Endothelial cell of umbilical vein (primary cell): ENCODE data around the gene GAL3ST1. TPM values are rescaled to one million over a fixed set of nuclear protein-coding genes. Genes with fewer than 3 reads are reported as not detected.

Experiments
- BruUV-seq: library from RNA; stranded (reverse); fragments of 400-500 nt; replicated peaks from 2 replicates; lab custom pipeline; 2021; lab: Mats Ljungman, UMichigan
- CTCF ChIA-PET: fragments of 300-600, 350-600 bp; sonication (Branson Sonifier 250); formaldehyde crosslinking; loops from one replicate; lab custom pipeline; 2021; ENCODE audit warnings: antibody characterized with exemption, inconsistent platforms; lab: Charles Lee
- POLR2A ChIA-PET: fragments of 300-600, 350-600 bp; sonication (Branson Sonifier 250); formaldehyde crosslinking; loops from one replicate; lab custom pipeline; 2021; ENCODE audit warnings: antibody characterized with exemption, inconsistent platforms; lab: Charles Lee
- DNase-seq: peaks from one replicate; pipeline ENCODE4 v3.0.0-alpha.2; 2011; ENCODE audit warnings: low read depth, low spot score
- FAIRE-seq: peaks from 2 replicates; lab custom pipeline; 2011; peaks lifted over from hg19 to GRCh38; lab: Jason Lieb, UNC
- H2AFZ ChIP-seq: 2 replicates; pipeline ENCODE4 v1.6.0; 2012; ENCODE audit warnings: low read depth, low read length, control low read depth, inconsistent platforms
- H3K27ac ChIP-seq: 2 replicates; pipeline ENCODE4 v1.5.1; 2011; ENCODE audit warnings: low read depth, mild to moderate bottlenecking, control low read depth, low read length, moderate library complexity; ENCODE audit not compliant: insufficient read depth
- H3K27me3 ChIP-seq, 2 experiments: 2 replicates each; pipeline versions ENCODE4 v1.6.0 to v1.6.1; 2011; ENCODE audit warnings: low read length in 2 of 2, mixed read lengths in 1 of 2; ENCODE audit not compliant: control insufficient read depth in 2 of 2, insufficient read depth in 2 of 2
- H3K36me3 ChIP-seq, 2 experiments: 2 replicates in 1 of 2; 3 replicates in 1 of 2; pipeline ENCODE4 v1.5.1; 2011; ENCODE audit warnings: low read length in 2 of 2, mild to moderate bottlenecking in 1 of 2, moderate library complexity in 1 of 2; ENCODE audit not compliant: control insufficient read depth in 2 of 2, insufficient read depth in 2 of 2; ENCODE audit errors: extremely low read depth in 1 of 2
- H3K4me1 ChIP-seq: 3 replicates; pipeline ENCODE4 v1.5.1; 2011; ENCODE audit warnings: mild to moderate bottlenecking, low read length; ENCODE audit not compliant: control insufficient read depth, insufficient read depth; ENCODE audit errors: extremely low read depth
- H3K4me2 ChIP-seq: 2 replicates; pipeline ENCODE4 v1.6.1; 2011; ENCODE audit warnings: low read length, control low read depth, mixed read lengths; ENCODE audit not compliant: insufficient read depth
- H3K4me3 ChIP-seq, 3 experiments: fragments of 200-600 bp in 1 of 3; sonication (generic), shearing (Covaris generic) in 1 of 3; replicated peaks in 1 of 3; 2 replicates each; pipeline ENCODE4 v1.5.1; 2011 to 2016; ENCODE audit warnings: control low read depth in 3 of 3, low read length in 3 of 3, mild to moderate bottlenecking in 2 of 3, inconsistent platforms in 1 of 3, low read depth in 1 of 3, moderate library complexity in 1 of 3; ENCODE audit not compliant: insufficient read depth in 1 of 3
- H3K79me2 ChIP-seq: 2 replicates; pipeline ENCODE4 v1.6.0; 2012; ENCODE audit warnings: low read length, inconsistent platforms; ENCODE audit not compliant: control insufficient read depth, insufficient read depth
- H3K9ac ChIP-seq: replicated peaks from 2 replicates; pipeline ENCODE3; 2011; ENCODE audit warnings: low read length, control low read depth; ENCODE audit not compliant: insufficient read depth; ENCODE audit errors: extremely low read depth
- H3K9me1 ChIP-seq: replicated peaks from 3 replicates; pipeline ENCODE4 v1.6.0; 2011; ENCODE audit warnings: mild to moderate bottlenecking, low read length; ENCODE audit not compliant: control insufficient read depth, insufficient read depth; ENCODE audit errors: extremely low read depth
- H3K9me3 ChIP-seq: replicated peaks from 2 replicates; pipeline ENCODE4 v1.5.1; 2012; ENCODE audit warnings: low read length, inconsistent platforms; ENCODE audit not compliant: control insufficient read depth, insufficient read depth
- H4K20me1 ChIP-seq: replicated peaks from 2 replicates; pipeline ENCODE3; 2011; ENCODE audit warnings: mild to moderate bottlenecking, low read length; ENCODE audit not compliant: control insufficient read depth, insufficient read depth; ENCODE audit errors: extremely low read depth
- EZH2 ChIP-seq: IDR thresholded peaks from 2 replicates; pipeline ENCODE4 v1.6.1; 2012; ENCODE audit warnings: borderline replicate concordance, low read depth, mild to moderate bottlenecking, moderate library complexity, low read length, inconsistent platforms; ENCODE audit not compliant: severe bottlenecking
- FOS ChIP-seq: IDR thresholded peaks from 2 replicates; pipeline ENCODE4 v1.6.1; 2011; ENCODE audit warnings: mild to moderate bottlenecking, low read length, moderate library complexity, borderline replicate concordance; ENCODE audit not compliant: insufficient read depth
- GATA2 ChIP-seq: IDR thresholded peaks from 2 replicates; pipeline ENCODE4 v1.7.0; 2011; ENCODE audit warnings: low read depth, mild to moderate bottlenecking, moderate library complexity, mixed read lengths, low read length; ENCODE audit not compliant: insufficient read length, insufficient read depth
- JUN ChIP-seq: IDR thresholded peaks from 2 replicates; pipeline ENCODE4 v1.6.1; 2011; ENCODE audit warnings: borderline replicate concordance, low read depth; ENCODE audit not compliant: insufficient read length, insufficient read depth
- MYC ChIP-seq: IDR thresholded peaks from one replicate; pipeline ENCODE4 v1.6.1; 2011; ENCODE audit warnings: mild to moderate bottlenecking, low read depth, low read length
- POLR2A ChIP-seq: IDR thresholded peaks from 2 replicates; pipeline ENCODE4 v1.6.1; 2012; ENCODE audit warnings: low read depth, mild to moderate bottlenecking, control low read depth, low read length
- POLR2AphosphoS5 ChIP-seq: IDR thresholded peaks from 2 replicates; pipeline ENCODE4 v1.6.1; 2012; ENCODE audit warnings: low read depth, mild to moderate bottlenecking, control low read depth, low read length, moderate library complexity; ENCODE audit not compliant: insufficient read depth
- dilution Hi-C: fragments of 300-500 bp; cut with MboI; formaldehyde crosslinking; loops from one replicate; pipeline ENCODE4 v1.15.0; 2019; ENCODE audit warnings: low sequenced_read_pairs; ENCODE audit not compliant: extremely low pct_ligation_motif_present
- intact Hi-C: fragments of 100-400 bp; cut with micrococcal nuclease; formaldehyde crosslinking; loops from one replicate; pipeline ENCODE4 v1.10.0; 2022
- polyA plus RNA-seq, 4 experiments: library from polyadenylated mRNA; depleted of rRNA in 3 of 4; stranded (reverse) in 3 of 4; unstranded in 1 of 4; fragments of >200 nt; gene quantifications; 2 replicates each; pipeline versions ENCODE4 v1.2.1 to v1.2.3, GENCODE V29; 2011 to 2012; ENCODE audit warnings: missing spikeins in 1 of 4
- total RNA-seq: library from RNA; stranded (reverse); gene quantifications from 2 replicates; pipeline ENCODE4 v1.2.3, GENCODE V29; 2021
- TF ChIP-seq, protein P1 (sequence below), 2 donors: IDR thresholded peaks; 1 replicate in 1 of 2; 2 replicates in 1 of 2; pipeline ENCODE4 v1.5.1; 2011; ENCODE audit warnings: low read length in 2 of 2, mild to moderate bottlenecking in 2 of 2, moderate library complexity in 2 of 2, control low read depth in 1 of 2, inconsistent platforms in 1 of 2, low read depth in 1 of 2; ENCODE audit not compliant: insufficient read depth in 1 of 2; ENCODE audit errors: extremely low read depth in 1 of 2
- TF ChIP-seq, protein P2 (sequence below): IDR thresholded peaks from 2 replicates; pipeline ENCODE4 v1.6.1; 2011; ENCODE audit not compliant: insufficient read depth, insufficient read length

Gene GAL3ST1
- total and polyA plus RNA-seq, 2 donors (not counting 3 experiments of a cell fraction or from before 2014, with no cell fraction given), result not detected

DNA sequence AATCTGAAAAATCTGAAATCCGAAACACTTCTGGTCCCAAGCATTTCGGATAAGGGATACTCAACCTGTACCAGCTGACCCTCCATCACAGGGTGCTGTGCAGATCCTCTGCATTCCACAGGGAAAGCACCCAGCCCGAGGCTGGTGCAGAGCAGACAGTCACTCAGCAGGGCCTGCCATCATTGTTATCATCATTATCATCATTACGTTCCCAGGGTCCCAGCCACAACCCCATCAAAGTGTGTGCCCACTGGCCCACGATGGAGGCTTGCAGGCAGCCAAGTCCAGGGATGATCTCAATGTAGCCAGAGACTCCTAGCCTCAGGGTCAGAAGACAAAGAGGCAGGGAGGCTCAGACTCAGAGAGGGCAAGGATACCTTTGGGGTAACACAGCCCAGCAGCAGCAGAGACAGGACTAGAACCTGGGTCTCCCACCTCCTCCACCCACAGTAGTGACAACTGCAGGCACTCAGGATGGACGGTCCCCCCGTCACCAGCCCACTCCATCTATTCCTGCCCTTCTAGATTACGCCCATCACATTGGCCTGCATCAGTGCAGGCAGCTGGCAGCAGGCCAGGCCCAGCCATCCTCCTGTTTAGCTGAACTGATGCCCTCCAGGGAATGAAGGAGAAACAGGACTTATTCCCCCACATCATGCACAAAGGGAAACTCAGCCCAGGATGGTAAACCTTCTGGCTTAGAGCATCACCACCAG, 10.3 kb downstream of the GAL3ST1 start:
- H2AFZ ChIP-seq, result no peak overlapping the region
- DNase-seq (no peak), FAIRE-seq (no peak)
- H4K20me1 ChIP-seq, result no peaks in the 10 kb centered on the region
- H3K9ac ChIP-seq, result no peak overlapping the region
- H3K36me3 ChIP-seq, result no peaks in the 10 kb centered on the region
- H3K27ac ChIP-seq, result no peak overlapping the region
- no peak overlapping the region for H3K4me3 ChIP-seq
- intact Hi-C loops, result no loop called here
- TF ChIP-seq POLR2AphosphoS5, result no peak
- TF ChIP-seq, protein P1, sequence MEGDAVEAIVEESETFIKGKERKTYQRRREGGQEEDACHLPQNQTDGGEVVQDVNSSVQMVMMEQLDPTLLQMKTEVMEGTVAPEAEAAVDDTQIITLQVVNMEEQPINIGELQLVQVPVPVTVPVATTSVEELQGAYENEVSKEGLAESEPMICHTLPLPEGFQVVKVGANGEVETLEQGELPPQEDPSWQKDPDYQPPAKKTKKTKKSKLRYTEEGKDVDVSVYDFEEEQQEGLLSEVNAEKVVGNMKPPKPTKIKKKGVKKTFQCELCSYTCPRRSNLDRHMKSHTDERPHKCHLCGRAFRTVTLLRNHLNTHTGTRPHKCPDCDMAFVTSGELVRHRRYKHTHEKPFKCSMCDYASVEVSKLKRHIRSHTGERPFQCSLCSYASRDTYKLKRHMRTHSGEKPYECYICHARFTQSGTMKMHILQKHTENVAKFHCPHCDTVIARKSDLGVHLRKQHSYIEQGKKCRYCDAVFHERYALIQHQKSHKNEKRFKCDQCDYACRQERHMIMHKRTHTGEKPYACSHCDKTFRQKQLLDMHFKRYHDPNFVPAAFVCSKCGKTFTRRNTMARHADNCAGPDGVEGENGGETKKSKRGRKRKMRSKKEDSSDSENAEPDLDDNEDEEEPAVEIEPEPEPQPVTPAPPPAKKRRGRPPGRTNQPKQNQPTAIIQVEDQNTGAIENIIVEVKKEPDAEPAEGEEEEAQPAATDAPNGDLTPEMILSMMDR (IDR thresholded peaks at IDR 0.05; ENCODE audit: extremely low read depth in 1 of 2, insufficient read depth in 1 of 2, low read depth in 1 of 2, low read length in 2 of 2), result no peak
- no peak for TF ChIP-seq FOS
- no peak for TF ChIP-seq GATA2
- TF ChIP-seq, protein P2, sequence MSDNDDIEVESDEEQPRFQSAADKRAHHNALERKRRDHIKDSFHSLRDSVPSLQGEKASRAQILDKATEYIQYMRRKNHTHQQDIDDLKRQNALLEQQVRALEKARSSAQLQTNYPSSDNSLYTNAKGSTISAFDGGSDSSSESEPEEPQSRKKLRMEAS, result no peak
- TF ChIP-seq EZH2, result no peak
- no peak for TF ChIP-seq POLR2A
- TF ChIP-seq JUN, result no peak
- no peak for TF ChIP-seq MYC
- H3K9me3 ChIP-seq, result no peaks in the 10 kb centered on the region
- ChIA-PET CTCF (interaction anchor here (0.6 to 0.8 kb wide), 2 partner anchors 13 to 199 kb away, joined by 3 read pairs; no protein-coding TSS in a partner anchor), POLR2A (no interaction called here)
- H3K4me2 ChIP-seq, result no peak overlapping the region
- H3K27me3 ChIP-seq, result peaks cover 0 to 1% of the 10 kb centered on the region in 2 experiments
- no peaks in the 10 kb centered on the region for H3K9me1 ChIP-seq
- dilution Hi-C loops, result no loop called here
- BruUV-seq, result no TSS peak
- no peaks in the 10 kb centered on the region for H3K4me1 ChIP-seq
- H3K79me2 ChIP-seq, result no peaks in the 10 kb centered on the region
